HG03565 (cell line): ENCODE measurements around the gene DUSP8.
"Not testable (repeated sequence)": the region's sequence is repeated elsewhere in the genome, so short reads cannot be mapped to it uniquely, and the experiment has no call there.

Experiments
- ATAC-seq: cut with Tn5 transposase; IDR thresholded peaks from one replicate; pipeline ENCODE4 v1.9.1; 2021; ENCODE audit warnings: mild to moderate bottlenecking, moderate library complexity; ENCODE audit not compliant: unreplicated experiment

DUSP8 gene

DNA sequence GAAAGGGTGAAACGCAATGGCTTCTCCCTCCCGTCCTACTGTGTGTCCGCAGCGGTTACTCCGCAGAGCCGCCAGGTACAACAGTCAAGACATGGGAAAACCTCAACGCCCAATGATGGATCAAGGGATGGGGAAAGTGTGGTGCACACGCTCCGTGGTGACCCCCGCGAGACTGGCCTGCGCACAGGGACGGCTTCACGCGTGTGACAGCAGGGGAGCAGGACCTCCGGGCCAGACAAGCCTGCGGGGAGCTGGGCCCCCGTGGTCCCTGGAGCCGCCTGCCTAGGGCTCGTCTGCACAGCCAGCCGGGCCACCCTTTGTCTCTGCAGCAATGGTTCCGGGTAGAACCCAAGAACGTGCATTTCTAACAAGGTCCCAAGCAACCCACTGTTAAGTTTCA is 53.8 kb downstream of the DUSP8 start:
- ATAC-seq, result no peak

DNA sequence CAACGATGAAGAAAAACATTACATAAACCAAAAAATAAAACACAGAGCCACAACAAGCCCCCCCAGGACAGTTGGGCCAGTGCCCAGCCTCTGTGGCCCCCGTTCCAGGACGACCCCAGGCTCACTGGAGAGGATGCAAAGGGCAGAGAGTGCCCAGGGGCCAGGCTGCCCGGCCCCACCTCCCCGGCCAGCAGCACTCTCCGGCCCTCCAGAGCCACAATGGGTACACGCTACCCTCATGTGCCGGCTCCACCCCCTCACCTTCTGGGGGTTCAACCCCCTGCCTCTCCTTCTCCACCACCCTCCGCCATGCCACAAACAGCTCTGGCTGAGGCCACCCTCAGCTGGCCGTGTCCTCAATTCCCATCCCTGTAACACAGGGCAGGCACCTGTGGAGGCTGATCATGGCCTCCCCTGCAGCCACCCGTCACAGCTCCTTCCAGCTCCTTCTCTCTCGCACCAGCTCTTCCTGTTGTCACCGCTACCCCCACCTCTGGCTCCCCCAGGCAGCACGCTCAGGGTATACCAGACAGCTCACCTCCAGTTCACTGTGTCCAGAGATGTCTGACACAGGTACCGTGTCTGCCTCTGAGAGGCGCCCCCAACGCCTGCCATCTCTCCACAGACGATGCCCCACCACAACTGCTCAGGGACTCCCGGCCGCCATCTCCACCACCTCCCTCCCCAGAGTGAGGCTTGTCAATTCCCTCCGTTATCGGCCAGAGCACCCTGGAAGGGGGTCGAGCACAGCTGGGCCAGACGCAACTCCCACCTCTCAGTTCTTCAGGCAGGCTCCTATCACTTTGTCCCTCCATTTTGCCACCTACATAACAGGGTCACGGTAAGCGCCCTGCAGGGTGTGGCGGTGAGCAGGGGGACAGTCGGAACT is 54.7 kb downstream of the DUSP8 start:
- ATAC-seq, result no peak

DNA sequence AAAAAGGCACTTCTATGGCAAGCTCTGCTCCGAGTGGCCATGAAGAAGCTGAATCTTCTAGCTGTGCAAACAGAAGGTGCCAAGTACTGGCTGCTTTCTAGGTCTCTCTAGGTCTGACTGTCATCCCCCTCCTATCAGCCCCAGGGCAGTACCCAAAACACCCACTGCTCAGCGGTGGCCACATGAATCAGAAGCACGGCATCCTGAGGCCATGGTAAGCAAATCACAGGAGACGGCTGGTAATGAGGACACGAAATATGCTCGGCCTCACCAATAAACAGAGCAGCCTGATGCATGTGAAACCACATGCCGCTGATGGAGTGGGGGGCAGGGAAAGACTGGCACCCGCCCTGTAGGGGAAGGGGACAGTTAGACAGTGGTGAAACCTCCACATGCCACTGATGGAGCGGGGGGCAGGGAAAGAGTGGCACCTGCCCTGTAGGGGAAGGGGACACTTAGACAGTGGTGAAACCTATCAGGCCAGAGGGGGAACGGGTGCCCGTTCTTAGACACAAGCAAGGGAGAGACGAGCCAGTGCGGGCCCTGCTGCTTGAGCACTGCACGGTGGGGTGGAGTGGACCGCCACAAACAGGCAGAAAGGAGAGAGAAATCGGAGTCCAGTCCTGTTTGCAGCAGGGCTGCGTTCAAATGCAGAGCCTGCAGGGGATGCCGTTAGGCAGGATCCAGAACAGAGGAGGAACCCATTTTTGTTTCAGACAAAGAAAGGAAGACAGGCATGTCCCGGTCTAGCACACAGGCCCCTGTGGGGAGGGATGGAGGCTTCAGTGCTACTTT is 55.6 kb downstream of the DUSP8 start:
- no peak for ATAC-seq

DNA sequence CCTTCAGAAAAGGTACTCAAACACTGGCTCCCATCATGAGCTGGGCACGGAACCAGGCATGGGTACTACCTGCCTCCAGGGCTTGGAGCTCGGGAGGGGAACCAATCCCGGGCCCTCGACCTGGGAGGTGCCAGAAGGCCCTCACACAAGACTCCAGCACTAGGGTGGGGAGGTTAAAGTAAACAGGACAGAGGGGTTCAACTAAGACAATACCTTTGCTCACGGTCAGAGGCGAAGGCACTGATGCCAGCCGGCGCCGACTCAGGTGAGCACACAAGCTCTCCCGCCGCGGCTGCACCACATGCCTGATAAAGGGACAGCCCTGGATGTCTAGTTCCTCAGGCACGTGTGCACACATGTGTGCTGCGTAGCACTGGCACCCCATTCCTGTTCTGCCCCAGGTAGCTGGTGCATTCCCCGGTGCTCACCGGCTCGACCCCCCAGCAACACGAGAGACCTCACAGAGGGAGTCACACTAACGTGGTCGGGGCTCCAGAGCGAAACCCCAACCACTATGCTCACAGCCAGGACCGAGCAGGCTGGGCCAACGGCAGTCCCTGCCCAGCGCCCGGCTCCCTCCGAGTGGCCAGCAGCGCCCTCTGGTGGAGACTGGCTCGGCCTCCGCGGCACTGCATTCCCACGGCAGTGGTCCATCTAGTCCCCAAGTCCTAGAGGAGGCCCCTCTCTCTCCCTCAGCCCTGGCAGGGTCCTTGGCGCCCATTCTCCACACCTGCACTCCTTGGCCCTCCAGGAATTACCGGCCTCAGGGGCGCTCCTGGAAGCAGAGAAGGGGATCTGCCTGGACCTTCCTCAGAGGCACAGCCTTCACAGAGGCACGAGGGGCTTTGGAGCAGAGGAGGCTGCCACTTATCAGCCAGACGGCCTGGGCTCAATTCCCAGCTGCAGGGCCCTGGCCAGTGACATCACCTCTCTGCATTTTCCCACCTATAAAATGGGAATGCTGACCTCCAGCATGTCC is 56.7 kb downstream of the DUSP8 start:
- ATAC-seq, result no peak

DNA sequence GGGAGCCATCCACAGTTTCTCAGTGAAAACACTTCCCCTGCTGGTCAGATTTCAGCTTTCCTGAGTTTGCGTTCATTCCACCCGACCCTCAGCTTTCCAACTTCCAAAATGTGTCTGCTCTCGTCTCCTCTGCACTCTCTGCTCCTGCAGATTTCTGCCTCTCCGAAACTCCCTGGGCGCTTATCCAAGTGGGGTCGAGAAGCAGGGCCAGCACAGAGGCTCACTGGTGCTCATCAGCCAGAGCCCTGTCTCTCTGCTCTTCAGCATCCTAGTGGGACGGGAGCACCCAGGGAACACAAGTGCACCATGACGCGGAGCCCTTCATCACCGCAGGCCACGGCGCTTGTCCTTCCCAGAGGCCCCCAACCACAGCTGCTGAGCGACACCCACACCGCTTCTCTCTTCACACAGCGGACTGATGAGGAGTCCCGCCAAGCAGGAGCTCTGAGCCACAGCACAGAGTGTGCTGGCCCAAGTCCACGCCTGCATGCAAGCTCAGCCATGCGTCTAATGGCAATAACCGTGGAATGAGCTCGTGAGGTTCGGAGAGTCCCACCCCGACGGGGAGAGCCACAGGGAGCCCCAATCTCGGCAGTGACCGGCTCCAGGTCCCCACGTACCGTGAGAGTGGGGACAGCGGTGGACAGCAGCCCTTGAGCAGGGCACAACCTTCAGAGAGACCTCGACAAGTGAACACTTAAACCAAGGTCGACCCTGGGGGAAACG is 57.6 kb downstream of the DUSP8 start:
- no peak for ATAC-seq

DNA sequence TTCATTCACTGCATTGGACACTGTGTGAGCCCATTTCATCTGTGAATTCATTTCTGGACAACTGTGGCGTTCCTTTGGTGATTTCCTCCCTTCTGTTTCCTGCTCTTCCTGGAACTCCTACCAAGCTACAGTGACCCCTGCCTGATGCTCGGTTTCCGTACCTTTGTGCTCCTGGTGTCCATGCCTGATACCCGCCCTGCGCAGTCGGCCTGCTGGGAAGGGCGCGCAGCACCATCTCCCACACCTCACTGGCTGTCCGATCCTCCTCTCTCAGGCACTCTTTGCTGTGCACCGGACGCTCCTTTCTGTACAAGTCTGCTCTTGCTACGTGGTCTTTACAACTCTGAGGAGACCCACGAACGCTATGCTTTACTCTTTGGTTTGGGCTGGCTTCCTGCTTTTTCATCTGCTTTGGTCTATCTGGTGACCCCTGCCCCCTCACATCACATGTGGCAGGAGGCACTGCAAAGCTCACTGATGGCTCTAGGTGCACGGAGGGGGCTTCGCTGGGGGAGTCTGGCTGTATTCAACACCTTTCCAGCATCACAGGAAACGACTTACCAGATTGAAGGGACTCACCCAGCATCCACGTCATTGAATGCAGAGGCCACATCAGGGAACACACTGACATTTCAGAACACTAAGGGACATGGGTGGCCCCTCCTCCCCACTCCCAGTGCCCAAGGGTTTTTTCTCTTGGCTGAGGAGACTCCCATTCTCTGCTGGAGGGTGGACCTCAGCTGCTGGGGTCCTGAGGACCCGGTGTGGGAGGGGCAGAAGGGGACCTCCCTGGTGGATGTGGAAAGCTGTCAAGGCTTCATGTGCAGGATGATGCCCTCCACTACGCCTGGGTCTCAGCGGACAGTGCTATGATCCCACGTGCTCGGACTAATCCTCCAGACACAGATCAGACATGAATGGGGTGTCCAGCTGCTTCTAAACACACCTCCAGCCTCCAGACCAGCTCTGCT is 58.5 kb downstream of the DUSP8 start:
- ATAC-seq, result no peak

DNA sequence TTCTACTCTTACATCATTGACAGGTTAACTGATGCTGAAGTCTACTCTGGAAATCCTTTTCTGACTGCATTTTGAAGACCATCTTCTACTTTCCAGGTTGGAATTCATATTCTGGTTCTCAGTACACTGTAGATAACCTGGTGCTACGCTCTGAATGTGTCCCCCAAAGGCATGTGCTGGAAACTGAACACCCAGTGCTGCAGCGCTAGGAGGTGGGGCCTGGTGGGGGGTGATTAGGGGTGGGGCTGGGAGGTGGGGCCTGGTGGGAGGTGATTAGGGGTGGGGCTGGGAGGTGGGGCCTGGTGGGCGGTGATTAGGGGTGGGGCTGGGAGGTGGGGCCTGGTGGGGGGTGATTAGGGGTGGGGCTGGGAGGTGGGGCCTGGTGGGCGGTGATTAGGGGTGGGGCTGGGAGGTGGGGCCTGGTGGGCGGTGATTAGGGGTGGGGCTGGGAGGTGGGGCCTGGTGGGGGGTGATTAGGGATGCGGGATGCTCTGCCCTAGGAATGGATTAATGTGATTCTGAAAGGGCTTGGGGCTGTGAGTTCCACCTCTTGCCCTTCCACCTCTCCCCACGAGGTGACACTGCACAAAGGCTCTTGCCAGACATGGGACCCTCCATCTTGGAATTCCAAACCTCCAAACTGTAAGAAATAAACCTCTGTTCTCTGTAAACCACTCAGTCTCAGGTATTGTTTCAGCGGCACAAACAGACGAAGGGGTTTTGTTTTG is 59.4 kb downstream of the DUSP8 start:
- ATAC-seq, result not testable (repeated sequence)

DNA sequence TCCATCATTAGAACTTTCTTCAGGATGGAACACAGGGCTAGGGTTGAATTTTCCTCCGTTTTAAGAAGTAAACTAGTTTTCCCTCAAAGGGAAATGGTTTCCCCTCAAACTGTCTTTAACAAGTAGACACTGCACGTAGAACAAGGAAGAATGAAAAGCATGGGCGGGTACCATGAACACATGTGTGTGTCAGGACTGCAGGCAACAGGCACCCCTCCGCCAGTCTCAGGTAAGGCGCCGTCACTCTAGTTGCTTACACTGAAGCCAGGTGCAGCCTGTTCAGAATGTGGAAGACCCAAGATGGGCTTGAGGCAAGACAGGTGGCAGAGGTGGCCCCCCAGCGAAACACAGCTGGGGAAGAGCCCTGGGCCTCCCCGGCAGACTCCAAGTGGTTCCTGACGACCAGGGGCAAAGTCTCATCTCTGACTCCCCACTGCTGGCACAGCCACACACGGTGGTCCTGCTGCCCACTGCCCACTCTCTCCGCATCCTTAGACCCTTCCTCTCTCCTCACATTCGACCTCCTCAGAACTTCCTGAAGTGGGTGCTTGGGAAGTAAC is 60.1 kb downstream of the DUSP8 start:
- ATAC-seq, result no peak

DNA sequence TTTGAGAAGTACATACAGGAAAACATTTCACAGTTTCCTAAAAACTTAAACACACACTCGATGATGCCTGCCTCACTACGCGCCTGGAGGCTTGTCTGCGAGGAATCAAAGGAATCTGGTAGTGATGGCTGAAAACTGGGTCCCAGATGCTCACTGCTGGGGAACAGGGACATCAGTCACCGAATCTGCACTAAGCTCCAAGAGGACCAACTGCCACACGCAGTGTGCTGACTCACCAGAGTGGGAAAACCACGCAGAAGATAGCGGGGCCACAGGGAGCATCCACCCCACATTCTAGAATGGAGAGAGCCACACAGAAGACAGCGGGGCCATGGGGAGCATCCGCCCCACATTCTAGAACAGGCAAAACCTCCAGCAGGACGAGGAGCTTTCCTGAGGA is 61.1 kb downstream of the DUSP8 start:
- ATAC-seq, result no peak

DNA sequence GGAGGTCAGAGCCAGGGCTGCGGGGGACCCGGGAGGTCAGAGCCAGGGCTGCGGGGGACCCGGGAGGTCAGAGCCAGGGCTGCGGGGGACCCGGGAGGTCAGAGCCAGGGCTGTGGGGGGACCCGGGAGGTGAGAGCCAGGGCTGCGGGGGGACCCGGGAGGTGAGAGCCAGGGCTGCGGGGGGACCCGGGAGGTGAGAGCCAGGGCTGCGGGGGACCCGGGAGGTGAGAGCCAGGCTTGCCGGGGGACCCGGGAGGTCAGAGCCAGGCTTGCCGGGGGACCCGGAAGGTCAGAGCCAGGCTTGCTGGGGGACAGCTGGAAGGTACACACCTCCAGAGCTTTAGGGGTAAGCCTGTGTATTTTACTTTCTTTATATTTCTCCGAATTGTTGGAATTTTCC is 61.7 kb downstream of the DUSP8 start:
- not testable (repeated sequence) for ATAC-seq

DNA sequence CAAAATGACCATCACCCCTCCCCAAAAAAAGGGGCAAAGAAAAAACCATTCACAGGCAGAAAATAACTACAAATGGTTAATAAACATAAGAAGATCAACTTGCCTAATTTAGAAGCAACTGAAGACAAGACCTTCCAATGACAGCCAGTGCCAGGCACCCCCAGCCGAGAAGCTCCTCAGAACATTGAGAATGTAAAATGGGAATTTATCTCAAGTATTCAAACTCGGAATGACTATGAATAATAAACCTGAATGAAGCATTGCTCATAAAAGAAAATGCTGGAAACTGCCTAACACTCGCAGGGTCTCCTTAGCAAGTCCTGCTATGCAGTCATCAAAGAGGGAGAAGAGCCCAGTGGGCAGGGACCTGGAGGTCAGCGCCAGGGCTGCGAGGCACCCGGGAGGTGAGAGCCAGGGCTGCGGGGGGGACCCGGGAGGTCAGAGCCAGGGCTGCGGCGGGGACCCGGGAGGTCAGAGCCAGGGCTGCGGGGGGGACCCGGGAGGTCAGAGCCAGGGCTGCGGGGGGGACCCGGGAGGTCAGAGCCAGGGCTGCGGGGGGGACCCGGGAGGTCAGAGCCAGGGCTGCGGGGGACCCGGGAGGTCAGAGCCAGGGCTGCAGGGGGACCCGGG is 62.3 kb downstream of the DUSP8 start:
- no peak for ATAC-seq

DNA sequence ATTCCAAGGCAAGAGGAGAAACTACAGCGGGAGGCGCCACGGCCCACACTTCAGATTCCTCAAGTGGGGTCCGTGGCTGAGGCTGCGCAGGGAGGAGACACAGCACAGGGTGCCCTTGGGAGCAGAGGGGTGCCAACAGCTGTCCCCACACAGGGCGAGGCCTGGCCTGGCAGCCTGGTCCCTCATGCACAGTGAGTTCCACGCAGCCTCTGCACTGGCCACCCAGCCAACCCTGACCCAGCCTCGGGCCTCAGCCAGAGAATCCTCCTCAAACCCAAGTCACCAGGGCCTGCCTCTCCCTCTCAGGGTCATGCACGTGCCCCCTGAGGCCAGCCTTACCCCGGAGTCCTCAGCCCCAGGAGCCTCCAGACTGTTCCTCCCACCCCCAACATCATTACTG is 63.1 kb downstream of the DUSP8 start:
- ATAC-seq, result no peak

DNA sequence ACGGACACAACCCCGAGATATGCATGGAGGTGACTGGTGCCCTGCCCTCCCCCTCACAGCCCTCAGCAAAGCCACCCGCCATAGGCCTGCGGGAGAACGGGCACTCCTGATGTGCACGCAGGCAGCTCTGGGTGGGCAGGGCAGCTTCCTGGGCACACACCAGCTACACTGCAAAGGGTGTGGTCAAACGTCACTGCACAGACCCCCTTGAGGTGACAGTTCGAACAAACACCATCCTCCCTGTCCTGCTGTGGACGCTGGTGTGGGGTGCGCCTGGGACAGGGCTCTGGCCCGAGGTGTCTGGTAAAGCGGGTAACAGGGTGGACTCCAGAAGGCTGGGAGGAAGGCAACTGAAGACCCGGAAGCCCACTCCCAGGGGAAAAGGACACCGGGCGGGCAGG is 63.6 kb downstream of the DUSP8 start:
- ATAC-seq, result no peak

DNA sequence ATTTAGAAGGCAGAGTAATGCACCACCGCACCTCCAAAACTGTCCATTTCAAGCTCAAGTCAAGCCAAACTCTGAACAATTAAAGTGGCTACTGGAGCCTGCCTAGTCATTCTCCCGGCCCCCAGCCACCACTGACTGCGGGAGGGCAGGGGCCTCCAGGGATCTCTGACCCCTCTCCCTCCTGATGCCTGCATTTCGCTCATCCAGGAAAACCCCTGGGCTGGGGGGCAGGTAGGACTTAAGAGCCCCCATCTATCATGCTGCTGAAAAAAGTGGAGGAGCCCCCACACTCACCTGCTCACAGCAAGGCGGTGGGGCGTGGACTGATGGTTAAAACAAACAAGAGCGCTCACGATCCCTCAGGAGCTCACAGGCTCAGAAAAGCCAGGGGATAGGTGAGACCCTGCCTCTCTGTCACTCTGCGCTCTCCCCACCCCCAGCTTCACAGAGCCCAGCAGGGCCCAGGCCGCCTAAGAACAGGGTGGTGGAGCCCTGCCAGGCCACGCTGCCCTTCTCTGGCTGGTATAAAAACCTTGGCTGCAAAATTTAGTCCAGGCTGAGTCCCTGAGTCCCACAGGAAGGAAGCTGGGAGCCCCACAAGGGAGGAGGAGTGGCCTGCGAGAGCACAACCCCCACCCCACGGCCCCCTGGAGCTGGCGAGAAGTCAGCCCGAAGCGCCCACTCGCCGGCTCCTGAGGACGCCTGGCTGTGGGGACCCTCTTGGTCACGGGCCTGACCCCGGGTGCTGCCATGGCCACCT is 64.5 kb downstream of the DUSP8 start:
- ATAC-seq, result no peak

DNA sequence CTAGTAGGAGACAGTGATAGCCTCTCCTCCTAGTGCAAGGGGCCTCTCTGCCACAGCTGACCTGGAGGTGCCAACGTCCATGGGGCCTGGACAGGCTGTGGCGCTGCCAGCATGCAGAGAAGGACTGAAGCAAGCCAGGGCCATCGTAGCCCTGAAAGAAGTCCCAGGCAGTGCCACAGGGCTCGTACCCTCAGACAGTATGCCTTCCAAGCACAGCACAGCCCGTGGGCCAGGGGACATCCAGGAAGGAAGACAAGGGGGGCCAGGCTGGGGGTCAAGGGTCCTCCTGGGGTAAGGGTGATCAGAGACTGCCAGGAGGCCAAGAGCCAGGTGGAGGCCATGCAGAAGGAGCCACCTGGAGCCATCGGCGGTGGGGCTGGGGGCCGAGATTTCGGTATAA is 65.1 kb downstream of the DUSP8 start:
- ATAC-seq, result no peak

DNA sequence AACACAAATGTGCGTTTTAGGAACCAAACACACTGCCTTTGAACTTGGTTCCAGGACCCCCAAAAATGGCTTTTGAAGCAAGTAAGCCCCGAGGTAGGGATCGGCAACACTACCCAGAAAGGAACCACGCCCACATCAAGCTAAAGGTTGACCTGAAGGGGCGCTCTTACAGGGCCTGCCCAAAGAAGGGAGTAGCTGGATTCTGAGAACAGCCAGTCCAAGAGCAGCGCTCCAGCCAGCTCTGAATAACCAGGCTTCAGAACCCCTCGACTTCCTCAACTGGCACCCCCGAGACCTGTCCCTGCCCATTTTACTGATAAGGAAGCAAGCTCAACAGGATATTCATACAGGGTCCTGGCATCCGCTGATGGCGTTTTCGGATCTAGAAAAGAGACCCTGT is 66.6 kb downstream of the DUSP8 start:
- ATAC-seq, result no peak
